Renal pelvis (tissue), 4 donors: Measurements from ENCODE around the gene APOBEC3G. TPM values are rescaled to one million over a fixed set of nuclear protein-coding genes. Genes with fewer than 3 reads are reported as not detected.
"Not testable (repeated sequence)": the region's sequence is repeated elsewhere in the genome, so short reads cannot be mapped to it uniquely, and the experiment has no call there.

Experiments
- DNase-seq: peaks from one replicate; pipeline ENCODE4 v3.0.0-alpha.2; 2013
- polyA plus RNA-seq, 3 donors: library from polyadenylated mRNA; unstranded; fragments of 120-200 nt; gene quantifications; one replicate each; pipeline ENCODE4 v1.2.1, GENCODE V29; 2013; ENCODE audit not compliant: insufficient read length in 3 of 3

APOBEC3G gene
- polyA plus RNA-seq, 3 donors: 6.5 to 11.4 (median 7.6) TPM

DNA sequence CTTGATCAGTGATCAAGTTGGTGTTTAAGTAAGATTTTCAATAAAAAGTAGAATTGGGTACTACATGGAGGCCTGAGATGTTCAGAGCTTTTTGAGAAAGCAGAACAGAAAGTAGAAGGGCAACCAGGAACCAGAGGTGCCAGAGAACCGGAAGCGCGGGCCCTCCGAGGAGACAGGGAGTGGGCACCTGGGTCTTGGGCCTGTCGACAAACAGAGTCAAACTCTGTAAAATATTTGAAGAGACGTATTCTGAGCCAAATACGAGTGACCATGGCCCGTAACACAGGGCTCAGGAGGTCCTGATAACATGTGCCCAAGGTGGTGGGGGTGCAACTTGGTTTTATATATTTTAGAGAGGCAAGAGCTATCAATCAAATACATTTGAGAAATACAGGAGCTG lies 13.2 kb upstream of the APOBEC3G start:
- not testable (repeated sequence) for DNase-seq

DNA sequence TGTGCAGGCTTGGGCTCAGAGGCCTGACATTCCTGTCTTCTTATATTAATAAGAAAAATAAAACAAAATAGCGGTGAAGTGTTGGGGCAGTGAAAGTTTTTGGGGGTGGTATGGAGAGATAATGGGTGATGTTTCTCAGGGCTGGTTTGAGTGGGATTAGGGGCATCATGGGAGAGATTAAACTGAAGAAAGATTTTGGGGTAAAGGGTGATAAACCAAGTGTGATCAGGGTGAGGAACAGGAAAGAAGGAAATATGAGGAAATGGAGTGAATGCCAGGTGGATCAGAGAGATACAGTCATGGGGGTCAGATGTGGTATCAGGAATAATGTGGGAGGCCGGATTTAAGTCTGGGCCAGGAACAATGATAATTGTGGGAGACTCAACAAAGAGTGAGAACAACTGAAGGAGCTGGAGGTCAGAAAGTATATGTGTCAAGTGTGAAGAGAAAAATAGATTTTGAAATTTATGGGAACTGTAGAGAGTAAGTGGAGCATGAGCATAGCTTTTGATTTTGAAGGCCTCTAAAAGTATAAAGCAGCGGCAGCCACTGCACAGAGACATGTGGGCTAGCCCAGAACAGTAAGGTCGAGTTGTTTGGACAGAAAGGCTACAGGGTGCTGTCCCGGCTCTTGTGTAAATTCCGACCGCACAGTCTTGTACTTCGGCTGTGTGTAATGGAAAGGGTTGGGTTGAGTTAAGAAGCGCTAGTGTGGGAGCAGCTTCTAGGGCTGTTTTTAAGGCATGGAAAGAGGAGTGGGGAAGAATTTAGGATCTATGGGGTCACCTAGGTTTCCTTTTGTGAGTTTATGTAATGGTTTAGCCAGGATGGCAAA lies 10.4 kb upstream of the APOBEC3G start:
- DNase-seq: not testable (repeated sequence)

DNA sequence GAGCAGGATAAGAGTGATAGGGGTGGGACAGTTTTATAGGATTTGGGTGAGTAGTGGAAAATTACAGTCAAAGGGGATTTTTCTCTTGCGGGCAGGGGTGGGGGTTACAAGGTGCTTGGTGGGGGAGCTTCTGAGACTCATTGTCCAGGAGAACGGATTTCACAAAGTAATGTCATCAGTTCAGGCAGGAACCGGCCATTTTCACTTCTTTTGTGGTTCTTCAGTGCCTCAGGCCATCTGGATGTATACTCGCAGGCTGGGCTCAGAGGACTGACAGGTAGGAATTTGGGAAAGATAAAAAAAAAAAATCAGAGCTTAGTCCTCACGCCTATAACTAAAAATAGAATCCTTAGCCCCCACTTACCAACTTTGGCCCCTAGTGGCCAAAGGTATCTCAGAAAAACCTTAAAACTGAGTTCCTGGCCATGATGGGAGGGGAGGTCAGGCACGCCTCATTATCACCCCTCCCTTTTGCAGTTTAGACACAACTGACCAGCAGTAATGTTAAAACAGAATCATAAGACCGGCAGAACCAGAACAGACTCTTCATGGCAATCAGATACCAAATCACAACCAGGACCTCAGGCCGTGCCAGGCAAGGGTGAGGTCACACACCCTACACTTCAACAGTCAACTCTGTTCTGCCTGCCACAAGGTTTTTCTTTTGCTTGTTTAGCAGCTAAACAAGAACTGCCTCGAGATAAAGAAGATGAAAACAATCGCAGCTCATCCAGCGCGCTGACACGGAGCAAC lies 8.9 kb upstream of the APOBEC3G start:
- DNase-seq: no peak

DNA sequence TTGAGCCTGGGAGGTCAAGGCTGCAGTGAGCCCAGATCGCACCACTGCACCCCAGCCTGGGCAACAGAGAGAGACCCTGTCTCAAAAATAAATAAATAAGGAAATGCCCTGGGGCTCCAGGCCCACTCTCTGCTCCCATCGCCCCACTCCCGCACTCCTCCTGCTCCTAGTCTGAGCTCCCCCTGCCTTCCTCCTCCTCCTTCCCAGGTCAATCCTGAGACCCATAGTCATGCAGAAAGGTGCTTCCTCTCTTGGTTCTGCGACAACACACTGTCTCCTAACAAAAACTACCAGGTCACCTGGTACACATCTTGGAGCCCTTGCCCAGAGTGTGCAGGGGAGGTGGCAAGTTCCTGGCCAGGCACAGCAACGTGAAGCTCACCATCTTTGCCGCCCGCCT lies 6.9 kb upstream of the APOBEC3G start:
- DNase-seq: no peak

DNA sequence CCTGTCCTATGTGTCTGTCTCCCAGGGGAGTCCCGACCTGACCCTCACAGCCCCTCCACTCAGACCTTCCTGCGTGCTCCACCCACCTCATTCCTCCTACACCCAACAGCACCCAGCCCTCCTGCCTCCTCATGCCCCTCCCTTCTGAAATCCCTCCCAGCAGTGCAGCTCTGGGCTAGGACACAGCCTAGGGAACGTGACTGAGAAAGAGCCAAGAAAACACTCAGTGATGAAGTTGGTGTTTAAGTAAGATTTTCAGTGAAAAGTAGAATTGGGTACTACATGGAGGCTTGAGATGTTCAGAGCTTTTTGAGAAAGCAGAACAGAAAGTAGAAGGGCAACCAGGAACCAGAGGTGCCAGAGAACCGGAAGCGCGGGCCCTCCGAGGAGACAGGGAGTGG lies 4.5 kb upstream of the APOBEC3G start:
- not testable (repeated sequence) for DNase-seq

DNA sequence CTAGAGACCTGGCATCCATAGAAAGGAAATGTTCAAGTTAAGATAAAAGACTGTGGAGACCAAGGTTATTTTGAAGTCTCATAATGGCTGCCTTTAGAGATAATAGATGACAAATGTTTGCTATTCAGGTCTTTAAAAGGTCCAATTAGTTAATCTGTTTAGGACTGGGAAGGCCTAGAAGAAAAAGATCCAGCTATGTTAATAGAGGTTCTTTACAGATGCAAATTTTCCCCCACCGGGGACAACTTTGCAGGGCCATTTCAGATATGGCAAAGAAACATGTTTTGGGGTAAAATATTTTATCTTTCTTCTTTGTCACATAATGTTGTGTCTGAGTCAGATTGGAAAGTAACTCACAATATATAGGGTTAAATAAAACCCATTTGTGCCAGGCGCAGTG lies 3.1 kb upstream of the APOBEC3G start:
- DNase-seq: no peak

DNA sequence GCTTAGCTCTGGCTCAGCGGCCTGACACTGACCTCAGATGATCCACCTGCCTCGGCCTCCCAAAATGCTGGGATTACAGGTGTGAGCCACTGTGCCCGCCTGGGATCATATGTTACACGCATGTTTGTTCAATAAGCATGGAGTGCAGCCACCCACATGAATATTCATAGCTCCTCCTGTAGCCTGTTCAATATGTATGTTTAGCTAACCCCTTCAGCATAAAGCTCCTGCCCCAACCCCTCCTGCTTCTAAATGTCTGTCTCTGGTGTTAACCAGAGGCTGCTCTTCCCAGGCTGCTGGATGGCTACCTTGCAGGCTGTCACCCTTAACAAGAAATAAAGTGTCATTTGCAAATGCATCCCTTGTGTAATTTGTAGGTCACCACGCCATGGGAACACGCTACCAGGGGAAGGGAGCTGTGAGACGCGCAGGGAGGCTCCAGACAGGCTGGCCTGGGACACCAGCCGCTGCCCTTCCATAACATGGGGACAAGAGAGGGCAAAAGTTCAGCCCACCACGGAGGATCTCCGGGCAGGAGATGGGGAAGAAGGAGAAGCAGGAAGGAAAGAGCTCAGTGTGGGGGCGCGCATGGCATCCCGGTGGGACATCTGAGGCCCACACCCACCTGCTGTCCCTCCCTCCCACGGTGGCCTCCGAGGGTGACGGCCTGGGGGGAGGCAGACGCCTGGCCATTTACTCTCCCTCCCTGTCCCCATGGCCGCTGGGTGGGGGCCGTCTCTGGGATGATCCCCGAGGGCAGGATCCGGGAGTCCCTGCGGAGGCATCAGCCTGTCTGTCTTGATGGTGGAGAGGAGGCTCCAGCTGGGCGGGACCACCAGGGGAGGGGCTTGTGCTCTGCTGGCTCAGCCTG lies 685 bp upstream of the APOBEC3G start:
- DNase-seq: not testable (repeated sequence)

DNA sequence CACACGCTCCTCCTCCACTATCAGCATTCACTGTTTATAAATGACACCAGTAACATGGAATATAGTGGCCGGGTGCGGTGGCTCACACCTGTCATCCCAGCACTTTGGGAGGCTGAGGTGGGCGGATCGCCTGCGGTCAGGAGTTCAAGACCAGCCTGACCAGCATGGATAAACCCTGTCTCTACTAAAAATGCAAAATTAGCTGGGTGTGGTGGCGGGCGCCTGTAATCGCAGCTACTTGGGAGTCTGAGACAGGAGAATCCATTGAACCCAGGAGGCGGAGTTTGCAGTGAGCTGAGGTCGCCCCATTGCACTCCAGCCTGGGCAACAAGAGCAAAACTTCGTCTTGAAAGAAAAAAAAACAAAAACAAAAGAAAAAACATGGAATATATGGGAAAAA lies 837 bp downstream of the APOBEC3G start:
- not testable (repeated sequence) for DNase-seq

DNA sequence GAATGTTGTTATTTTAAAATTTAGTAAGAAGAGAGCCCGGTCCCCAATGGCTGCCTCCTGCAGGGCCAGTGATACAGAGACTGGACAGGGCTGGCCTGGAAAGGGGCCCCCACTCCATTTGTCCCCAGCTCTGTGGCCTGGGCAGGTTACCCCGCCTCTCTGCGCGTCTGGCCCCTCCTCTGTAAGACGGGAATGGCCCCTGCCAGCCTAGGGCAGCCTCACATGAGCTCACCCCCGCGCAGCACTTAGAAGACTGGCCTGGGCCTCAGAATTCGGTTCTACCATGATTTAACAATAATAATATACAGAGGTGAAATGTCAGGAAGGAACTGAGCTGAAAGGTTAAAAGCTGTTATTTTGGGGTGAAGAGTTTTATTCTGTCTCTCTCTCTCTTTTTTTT lies 1.3 kb downstream of the APOBEC3G start:
- DNase-seq: no peak

DNA sequence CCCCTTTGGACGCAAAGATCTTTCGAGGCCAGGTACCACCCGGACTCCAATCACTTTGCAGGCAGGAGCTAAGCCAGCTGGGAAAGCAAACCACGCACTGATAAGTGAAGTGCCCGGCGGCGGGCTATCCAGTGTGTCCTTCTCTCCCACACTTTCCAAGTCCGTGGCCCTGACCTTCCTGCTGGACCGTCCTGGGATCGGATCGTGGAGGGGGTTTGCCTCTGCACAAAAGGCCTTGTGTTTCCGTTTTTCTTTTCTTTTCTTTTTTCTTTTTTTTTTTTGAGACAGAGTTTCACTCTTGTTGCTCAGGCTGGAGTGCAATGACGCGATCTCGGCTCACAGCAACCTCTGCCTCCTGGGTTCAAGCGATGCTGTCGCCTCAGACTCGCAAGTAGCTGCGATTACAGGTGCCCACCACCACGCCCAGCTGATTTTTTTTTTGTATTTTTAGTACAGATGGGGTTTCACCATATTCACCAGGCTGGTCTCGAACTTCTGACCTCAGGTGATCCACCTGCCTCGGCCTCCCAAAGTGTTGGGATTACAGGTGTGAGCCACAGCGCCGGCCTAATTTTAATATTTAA lies 2.1 kb downstream of the APOBEC3G start:
- DNase-seq: not testable (repeated sequence)

DNA sequence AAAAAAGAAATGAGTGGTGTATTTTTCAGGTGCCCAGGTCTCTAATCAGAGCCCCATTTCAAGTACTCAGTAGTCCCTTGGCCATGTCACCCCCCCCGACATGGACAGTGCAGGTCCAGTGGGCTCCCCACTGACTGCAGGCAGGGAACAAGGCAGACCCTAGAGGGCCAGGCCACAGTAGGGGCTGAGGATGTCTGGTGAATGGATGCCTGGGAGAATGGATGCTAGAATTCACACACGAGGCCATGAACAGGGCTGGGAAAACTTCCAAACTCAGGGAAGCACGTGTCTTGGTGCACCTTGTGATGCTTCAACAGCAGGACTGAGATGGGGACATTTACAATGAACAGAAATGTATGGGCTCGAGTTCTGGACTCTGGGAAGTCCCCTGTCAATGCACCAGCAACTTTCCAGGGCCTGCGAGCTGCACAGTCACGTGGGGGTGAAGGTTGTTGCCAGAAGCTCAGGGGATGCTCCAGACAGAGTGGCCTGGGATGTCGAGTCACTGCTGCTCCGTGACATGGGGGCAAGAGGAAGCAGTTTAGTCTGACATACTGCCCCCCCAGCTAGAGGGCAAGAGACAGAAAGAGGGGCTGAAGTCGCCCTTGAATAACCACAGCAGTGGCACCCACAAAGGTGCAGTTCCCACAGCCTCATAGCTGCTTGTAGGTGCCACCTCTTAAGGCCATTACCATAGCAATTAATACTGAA lies 3.1 kb downstream of the APOBEC3G start:
- DNase-seq: no peak

DNA sequence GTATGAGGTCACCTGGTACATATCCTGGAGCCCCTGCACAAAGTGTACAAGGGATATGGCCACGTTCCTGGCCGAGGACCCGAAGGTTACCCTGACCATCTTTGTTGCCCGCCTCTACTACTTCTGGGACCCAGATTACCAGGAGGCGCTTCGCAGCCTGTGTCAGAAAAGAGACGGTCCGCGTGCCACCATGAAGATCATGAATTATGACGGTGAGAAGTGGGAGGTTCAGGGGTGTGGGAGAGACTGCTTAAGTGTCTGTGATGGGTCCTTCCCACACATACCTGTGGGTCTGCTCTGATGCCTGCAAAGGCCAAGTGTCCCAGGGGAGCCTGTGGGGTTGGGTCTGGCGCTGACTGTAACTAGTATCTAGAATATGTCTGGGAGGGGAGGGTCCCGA lies 3.9 kb downstream of the APOBEC3G start:
- peak; percentile 29 for DNase-seq

DNA sequence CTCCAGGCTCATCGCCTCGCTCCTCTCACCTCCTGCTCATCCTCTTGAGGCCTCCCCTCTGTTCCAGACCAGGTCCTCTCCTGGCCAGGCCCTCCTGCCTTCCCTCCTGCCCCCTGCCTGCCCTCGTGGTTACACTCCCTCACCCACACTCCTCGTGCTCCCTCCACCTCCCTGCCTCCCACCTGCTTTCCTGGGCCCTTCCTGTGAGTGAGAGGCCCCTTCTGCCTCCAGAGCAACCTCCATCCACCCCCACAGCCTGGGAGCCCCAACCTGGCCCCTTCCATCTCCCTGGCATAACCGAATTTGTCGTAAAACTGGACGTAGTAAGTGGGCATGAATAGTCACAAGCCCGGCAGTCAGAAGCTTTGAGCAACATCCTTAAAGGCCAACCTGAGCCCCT lies 4.5 kb downstream of the APOBEC3G start:
- DNase-seq: no peak

DNA sequence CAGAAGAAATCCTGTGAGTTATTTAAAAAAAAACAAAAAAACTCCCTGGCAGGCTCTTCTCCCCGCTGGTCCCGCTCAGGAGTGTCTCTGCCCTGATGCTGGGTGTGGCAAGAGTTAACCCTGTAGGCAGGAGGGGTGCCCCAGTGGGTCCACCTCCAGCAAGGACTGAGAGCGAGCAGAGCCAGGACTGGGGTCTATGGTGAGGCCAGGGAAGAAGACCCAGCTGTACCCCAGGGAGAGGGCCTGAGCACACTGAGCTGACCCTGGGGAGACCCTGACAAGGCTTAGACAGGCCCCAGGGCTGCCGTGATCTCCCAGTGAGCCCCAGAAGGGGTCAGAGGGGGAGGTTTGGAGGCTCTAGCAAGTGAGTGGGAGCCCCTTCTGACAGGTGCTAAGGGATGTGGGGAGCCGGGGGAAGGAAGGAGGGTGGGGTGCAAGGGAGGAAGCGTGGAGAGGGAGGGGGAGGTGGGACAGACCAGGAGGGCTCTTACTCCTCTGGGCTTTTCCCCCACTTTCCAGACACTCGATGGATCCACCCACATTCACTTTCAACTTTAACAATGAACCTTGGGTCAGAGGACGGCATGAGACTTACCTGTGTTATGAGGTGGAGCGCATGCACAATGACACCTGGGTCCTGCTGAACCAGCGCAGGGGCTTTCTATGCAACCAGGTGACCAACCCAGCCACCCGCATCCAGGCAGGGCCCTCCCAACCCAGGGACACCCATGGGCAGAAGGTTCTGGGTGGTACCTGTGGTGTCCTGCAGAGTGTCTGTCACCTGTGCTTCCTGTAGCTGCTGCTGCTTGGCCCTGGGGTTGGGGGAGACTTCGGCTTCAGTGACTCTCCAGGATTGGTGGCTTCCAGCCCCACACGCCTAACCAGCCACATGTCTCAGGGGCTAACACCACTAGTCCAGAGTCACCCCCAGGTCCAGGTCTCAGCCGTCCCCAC lies 6.4 kb downstream of the APOBEC3G start:
- no peak for DNase-seq

DNA sequence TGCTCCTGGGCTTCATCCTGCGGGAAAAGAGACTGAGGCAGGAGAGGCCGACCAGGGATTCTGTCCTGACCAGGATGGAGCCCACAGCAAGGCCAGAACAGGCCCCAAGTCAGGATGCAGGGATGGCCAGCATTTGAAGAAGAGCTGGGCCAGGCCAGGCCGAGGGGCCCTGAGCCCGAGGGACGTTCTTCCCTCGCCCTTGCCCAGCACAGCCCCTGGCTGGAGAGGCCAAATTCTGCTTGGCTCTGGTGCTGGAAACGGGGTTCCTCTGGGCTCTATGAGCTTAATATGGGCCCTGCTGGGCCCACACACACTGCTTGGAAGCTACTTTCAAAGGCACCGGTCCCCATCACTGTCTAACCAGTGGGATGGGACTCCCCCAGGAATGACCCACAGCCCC lies 7.6 kb downstream of the APOBEC3G start:
- DNase-seq: no peak

DNA sequence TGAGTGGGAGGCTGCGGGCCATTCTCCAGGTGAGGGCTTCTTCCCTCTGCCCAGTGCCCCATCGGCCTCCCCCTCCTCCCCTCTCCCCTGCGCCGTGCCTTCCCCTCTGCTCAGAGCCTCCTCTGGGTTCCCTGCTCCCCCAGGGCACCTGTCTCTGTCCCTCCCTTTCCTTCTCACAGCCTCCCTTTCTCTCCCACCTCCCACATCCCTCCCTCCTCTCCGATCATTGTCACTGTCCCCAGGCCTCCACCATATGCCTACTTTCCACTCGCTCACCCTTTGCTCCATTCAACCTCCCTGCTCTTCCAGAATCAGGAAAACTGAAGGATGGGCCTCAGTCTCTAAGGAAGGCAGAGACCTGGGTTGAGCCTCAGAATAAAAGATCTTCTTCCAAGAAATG lies 10.0 kb downstream of the APOBEC3G start:
- DNase-seq: no peak

DNA sequence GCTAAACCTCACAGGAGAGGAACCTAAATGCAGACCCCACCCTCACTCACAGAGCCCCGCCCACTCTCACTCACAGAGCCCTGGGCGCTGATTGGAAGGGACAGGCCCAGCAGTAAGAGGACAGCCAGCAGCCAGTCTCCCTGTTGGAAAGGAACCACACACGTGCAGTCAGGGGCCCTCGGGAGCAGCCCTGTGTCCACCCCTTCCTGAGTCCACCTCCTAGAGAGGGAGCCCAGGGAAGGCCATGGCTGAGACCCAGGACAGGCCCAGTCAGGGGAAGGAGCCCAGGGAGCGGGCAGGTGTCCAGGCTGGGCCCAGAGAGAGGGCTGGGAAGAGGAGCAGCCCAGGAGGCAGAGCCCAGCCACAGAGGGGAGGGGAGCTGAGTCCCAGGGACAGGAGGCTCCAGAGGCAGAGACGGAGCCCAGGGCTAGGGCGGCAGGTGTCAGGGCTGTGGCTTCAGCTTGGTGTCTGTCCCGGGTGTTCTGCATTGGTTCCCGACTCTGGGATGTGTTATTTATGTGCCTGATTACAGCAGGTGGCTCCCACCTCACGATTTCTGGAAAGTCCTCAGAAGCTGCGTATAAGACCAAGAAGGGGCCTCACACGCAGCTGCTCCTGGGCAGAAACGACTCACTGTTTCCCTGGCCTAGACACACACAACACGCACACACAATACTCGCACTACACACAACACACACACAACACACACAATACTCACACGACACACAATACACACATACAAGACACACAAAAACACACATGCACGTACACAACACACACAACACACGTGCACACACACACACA lies 11.0 kb downstream of the APOBEC3G start:
- no peak for DNase-seq

DNA sequence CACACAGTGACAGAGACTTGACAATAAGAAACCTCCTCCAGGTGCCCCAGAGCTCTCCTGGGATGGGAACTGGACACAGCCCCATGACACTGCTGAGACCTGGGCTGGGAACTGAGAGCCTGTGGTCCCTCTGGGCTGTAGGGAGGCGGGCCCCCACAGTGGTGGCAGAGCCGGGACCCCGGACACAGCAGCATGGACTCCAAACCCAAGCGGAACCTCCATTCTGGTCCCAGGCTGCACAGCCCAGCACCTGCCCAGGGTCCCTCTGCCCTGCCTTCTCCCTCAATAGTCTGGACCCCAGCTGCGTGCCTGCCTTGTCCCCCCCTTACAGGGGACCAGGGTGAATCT lies 11.6 kb downstream of the APOBEC3G start:
- no peak for DNase-seq

DNA sequence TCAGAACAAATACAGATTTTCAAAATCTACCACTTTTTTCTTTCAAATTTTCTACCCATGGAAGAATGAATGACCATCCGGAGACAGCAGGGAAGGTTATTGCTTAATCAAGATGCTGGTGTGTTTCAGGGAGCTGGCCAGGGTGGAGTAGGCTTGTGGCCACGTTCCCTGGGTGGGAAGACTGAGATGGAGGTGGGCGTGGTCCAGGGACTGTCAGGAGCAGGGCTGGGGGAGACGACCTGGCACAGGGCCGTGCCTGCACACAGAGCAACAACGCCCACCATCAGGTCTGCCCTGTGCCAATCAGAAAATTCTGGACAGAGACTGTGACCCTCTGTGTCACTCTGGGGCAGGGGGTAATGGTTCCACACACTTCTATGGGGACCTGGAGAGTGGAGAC lies 12.9 kb downstream of the APOBEC3G start:
- DNase-seq: no peak
